Brain pericyte (primary cell): ENCODE data around the gene NSMF.
"Not testable (repeated sequence)": the region's sequence is repeated elsewhere in the genome, so short reads cannot be mapped to it uniquely, and the experiment has no call there.

Experiments
- DNase-seq: peaks from one replicate; pipeline ENCODE4 v3.0.0-alpha.2; 2012; ENCODE audit warnings: low read depth, low spot score

The NSMF gene

GRCh38 chr9:137477778-137478612 is 18.9 kb upstream of the NSMF start:
- no peak for DNase-seq

- DNase-seq: no peak
Observed at GRCh38 chr9:137476856-137477255, 17.7 kb upstream of the NSMF start.

- DNase-seq: no peak
Observed at GRCh38 chr9:137475666-137476065, 16.5 kb upstream of the NSMF start.

- no peak for DNase-seq
Observed at GRCh38 chr9:137474271-137474670, 15.1 kb upstream of the NSMF start.

DNA sequence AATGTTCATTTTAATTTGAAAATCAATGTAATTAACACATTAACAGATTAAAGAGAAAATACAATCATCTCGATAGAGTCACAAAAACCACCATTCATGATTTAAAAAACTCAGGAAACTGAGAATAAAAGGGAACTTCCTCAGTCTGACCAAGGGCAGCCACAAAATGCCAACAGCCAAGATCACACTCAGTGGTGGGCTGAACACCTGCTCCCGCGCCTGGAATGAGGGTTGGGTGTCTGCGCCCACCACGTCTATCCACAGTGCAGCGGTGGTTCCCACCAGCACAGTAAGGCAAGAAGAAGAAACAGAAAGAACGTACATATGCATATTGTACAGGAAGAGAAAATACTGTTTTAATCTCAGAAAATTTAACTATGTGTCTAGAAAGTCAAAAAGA is 11.7 kb upstream of the NSMF start:
- DNase-seq: no peak

DNA sequence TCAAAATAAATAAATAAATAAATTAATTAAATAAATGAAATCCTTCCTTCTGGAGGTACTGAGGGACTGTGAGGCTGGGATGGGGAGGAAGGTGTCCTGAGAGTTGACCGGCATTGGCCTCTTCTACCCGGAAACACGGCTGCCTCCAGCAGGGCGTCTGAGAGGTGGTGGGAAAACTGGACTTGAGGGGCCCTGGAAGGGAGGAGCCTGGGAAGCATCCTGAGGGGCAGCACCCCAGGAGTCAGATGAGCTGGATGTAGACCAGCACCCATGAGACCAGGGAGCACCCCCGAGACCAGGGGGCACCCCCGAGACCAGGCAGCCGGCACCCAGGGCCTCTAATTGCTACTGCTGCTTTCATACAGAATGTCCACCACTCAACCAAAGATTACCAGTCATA is 8.8 kb upstream of the NSMF start:
- no peak for DNase-seq

GRCh38 chr9:137467161-137467581 is 8.0 kb upstream of the NSMF start:
- DNase-seq: no peak

DNA sequence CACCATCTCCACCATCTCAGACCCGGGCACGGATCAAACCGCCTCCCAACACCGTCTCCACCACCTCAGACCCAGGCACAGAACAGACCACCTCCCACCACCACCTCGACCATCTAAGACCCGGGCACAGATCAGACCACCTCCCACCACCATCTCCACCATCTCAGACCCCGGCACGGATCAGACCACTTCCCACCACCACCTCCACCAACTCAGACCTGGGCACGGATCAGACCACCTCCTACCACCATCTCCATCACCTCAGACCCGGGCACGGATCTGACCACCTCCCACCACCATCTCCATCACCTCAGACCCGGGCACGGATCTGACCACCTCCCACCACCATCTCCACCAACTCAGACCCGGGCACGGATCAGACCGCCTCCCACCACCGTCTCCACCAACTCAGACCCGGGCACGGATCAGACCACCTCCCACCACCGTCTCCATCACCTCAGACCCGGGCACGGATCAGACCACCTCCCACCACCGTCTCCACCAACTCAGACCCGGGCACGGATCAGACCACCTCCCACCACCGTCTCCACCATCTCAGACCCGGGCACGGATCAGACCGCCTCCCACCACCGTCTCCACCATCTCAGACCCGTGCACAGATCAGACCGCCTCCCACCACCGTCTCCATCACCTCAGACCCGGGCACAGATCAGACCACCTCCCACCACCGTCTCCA is 7.4 kb upstream of the NSMF start:
- not testable (repeated sequence) for DNase-seq

GRCh38 chr9:137465720-137466388 is 6.7 kb upstream of the NSMF start:
- DNase-seq: no peak

DNA sequence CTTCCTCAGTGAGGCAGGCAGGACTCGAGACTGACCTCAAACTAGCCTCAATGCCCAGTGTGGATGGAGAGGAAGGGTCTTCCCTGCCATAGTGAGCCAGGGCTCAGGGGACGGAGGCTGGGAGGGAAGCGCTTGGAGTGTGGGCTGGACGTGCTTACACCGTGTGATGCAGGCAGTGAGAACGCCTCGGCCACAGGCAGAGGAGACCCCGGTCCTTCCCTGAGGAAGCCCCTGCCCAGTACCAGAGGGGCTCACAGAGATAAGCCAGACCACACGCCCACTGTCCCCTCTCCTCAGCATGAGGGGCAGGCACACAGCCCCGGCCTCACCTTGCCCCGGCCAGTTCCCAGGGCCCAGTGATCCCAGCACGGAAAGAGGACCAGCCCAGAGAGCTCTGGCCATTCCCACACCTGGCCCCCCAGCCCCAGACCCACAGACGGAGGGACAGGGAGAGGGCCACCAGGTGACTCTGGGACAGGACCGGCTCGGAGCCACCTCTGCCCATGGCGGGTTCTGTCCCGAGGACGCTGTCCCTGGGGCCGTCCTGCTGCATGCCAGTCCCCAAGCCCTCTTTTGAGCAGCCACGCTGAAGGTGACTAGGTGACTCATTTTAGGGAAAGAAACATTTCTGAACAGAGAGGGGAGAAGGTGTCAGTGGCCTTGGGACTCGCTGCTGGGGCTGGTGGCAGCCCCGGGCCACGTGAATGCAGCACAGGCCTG is 6.0 kb upstream of the NSMF start:
- DNase-seq: no peak

DNA sequence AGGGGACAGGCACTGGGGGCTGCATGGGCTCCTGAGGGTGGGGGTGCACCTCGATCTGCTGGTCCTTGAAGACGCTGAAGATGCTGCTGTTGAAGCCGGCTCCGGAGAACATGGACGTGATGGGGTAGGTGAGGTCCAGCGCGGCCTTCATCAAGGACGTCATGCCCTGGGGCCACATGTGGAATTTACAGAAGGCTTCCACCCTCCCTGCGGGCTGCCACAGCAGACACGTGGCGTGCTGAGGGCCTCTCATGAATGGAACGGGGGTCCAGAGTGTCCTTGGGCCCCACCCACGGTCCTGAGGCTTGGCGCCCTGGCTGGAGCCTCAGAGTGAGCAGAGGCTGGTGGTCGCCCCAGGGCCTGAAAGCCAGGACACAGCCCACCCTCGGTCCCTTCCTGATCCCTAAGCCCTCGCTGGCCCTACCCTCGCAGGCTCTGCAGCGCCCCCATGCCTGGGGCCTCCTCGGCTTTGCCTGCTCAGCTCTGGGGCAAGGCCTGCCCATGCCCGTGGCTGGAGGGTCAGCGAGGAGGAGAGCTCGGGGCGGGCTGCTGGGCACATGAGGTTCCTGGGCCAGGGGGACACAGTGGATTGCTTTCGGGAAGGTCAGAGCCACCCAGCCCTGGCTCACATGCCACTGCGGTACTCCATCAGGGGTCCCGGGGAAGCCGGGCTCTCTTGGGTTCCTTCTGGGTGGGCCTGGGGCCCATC is 5.3 kb upstream of the NSMF start:
- no peak for DNase-seq

- DNase-seq: no peak
Observed at GRCh38 chr9:137463931-137464290, 4.8 kb upstream of the NSMF start.

- no peak for DNase-seq
Observed at GRCh38 chr9:137462986-137463930, 4.1 kb upstream of the NSMF start.

DNA sequence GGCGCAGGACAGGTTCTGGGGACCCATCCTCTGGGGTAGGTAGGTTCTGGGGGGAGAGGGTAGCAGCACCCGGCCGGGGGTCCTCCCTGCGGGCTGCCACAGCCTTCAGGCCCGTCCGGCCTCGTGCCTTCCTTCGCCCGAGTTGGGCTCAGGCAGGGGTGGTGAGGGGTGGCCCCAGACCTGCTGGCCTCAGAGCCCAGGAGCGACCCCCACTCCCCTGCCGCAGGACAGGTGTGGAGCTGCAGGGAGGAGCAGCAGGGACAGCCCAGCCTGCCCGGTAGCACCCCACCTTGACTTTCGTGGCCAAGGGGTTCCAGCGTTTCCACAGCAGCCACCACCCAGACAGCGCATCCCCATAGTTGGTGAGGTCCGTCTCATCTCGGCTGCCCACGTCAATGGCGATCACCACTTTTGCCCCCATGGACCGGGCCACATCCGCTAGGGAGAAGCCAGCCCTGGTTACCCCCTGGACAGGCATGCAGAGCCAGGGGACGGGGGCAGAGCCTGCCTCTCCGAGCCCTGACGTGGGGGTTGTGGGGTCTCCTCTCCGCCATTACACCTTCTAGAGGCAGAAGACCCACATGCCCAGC is 3.4 kb upstream of the NSMF start:
- DNase-seq: no peak

DNA sequence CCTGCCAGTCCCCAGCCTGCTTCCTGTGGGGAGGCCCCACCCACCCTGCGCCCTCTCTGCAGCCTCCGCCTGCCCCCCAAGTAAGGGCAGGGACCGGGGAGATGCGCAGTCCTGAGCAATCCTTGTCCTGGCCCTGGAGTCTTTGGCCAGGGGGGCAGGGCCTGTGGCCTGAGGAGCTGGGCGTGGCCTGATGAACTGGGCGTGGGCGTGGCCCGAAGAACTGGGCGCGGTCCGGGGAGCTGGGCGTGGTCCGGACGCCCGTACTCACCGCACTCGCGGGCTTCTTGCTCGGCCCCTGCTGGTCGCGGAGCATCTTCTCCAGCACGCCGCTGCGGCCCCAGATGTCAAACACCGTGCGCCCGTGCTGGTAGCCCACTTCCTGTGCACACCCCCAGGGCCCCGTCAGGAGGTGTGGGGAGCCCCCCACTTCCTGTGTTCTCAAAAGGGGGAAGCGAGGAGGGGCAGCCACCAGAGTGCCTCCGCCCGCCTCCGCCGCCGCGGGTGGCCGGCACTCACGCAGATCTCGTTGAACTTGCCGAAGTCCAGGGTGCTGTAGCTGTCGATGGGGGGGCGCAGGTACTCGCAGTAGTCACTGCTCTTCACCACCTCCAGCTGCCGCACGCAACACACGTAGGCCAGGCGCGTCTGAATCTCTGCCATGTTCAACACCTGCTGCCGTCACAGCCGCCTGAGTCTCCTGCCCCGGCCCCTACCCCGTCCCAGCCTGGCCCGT is 2.7 kb upstream of the NSMF start:
- no peak for DNase-seq

GRCh38 chr9:137461316-137461662 is 2.2 kb upstream of the NSMF start:
- no peak for DNase-seq

GRCh38 chr9:137460363-137461315 is 1.5 kb upstream of the NSMF start:
- no peak for DNase-seq
